Stomach (tissue), 4 donors: Measurements from ENCODE around the gene ARHGAP12.

Experiments
- POLR2AphosphoS5 ChIP-seq, 3 donors: sonication (generic); formaldehyde crosslinking; IDR thresholded peaks; one replicate each; pipeline ENCODE4 v1.6.1; 2016; ENCODE audit warnings: antibody characterized with exemption in 3 of 3
- TF ChIP-seq, protein P1 (sequence below), 7 experiments: fragments of 450-650 bp in 4 of 7; fragments of 200-600 bp in 3 of 7; sonication (generic) in 3 of 7; IDR thresholded peaks; one replicate each; pipeline ENCODE4 v1.5.1; 2016 to 2019; ENCODE audit warnings: antibody characterized with exemption in 7 of 7, control low read depth in 2 of 7, mild to moderate bottlenecking in 1 of 7

DNA sequence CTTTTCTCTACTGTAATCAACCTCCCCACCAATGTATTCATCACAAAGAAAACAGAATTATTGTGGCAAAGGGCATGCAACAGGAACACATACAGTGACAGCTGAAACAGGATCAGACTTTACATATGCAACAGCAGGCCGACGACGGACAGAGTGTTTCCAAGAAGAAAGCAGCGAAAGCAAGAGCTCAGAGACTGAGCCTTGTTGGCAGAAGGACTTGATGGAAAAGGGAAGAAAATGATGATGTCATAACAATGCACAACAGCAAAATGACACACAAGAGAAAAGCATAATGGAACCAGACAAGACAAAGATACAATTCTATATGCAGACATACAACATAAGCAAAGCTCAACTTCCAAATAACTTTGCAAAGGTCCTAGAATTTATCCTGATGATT lies 106.5 kb downstream of the ARHGAP12 start:
- TF ChIP-seq, protein P1, sequence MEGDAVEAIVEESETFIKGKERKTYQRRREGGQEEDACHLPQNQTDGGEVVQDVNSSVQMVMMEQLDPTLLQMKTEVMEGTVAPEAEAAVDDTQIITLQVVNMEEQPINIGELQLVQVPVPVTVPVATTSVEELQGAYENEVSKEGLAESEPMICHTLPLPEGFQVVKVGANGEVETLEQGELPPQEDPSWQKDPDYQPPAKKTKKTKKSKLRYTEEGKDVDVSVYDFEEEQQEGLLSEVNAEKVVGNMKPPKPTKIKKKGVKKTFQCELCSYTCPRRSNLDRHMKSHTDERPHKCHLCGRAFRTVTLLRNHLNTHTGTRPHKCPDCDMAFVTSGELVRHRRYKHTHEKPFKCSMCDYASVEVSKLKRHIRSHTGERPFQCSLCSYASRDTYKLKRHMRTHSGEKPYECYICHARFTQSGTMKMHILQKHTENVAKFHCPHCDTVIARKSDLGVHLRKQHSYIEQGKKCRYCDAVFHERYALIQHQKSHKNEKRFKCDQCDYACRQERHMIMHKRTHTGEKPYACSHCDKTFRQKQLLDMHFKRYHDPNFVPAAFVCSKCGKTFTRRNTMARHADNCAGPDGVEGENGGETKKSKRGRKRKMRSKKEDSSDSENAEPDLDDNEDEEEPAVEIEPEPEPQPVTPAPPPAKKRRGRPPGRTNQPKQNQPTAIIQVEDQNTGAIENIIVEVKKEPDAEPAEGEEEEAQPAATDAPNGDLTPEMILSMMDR (IDR thresholded peaks at IDR 0.05) = no peak
- TF ChIP-seq POLR2AphosphoS5 (IDR thresholded peaks at IDR 0.05) = no peak
